Raji (cell line): Measurements from ENCODE around the gene FOXR1.

Experiments
- POLR2A ChIP-seq: IDR thresholded peaks from 2 replicates; pipeline ENCODE4 v1.6.1; 2011; ENCODE audit warnings: low read depth, low read length, control low read depth; ENCODE audit not compliant: insufficient read depth

FOXR1 gene

DNA sequence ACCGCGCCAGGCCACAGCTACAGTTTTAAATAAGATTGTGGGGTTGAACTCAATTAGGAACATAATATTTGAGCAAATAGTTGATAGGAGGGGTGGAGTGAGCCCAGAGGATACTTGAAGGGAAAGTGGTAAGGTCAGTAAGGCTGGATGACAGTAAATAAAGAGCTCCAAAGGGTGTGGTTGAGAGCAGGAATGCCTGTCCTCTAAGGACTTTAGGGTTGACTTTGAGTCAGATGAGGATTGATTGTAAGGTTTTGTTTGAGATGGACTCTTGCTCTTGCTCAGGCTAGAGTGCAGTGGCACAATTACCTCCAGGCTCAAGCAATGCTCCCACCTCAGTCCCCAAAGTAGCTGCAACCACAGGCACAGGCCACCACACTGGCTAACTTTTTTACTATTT, 2.4 kb downstream of the FOXR1 start:
- TF ChIP-seq POLR2A = no peak

DNA sequence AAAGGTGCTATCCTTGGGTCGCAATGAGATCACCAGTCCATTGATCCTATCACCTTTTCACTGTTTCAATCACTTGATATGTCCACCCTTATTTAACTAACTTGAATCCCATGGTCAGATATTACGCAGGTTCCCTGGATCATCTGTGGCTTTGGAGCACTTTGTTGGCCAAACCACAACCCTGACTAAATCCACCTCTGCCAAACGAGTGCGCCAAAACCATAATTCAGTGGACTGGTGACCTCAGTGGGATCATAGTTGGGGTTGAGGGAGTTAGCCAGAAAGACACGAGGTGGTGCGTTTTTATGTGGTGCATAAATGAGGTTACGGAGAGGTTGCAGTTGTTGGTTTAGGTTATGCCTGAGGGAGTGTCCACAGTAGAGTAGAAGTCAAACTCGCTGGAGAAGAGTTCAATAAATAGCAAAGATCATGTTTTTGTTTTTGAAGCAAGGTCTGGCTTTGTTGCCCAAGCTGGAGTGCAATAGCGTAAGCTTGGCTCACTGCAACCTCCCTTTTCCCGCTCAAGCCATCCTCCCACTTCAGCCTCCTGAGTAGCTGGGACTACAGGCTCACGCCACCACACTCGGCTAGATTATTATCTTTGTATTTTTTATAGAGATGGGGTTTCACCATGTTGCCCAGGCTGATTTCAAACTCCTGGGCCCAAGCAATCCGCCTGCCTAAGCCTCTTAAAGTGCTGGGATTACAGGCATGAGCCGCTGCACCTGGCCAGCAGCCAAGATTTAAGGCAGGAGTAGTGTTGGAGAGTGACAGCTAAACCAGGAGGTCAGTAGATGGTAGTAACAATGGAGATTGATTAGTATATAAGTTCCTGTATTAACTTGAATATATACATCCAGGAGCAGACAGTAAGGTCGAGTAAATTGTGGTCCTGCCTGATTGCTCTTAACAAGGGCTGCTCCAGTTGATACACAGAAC, 4.5 kb downstream of the FOXR1 start:
- TF ChIP-seq POLR2A = no peak

DNA sequence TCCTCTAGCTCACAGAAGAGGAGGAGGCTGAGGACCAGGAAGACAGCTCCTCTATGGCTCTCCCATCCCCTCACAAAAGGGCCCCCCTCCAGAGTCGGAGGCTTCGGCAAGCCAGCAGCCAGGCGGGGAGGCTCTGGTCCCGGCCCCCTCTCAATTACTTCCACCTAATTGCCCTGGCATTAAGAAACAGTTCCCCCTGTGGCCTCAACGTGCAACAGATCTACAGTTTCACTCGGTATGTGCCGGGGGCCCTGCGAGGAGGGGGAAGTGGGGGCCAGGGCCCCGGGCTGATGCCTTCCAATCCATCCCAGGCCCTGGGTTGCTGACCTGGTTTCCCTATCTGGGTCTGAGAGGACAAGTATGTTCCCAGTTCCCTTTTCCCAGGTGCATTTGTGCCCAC, 7.9 kb downstream of the FOXR1 start:
- TF ChIP-seq POLR2A = no peak

- TF ChIP-seq POLR2A = no peak
Observed at GRCh38 chr11:118980191-118980881, 8.8 kb downstream of the FOXR1 start.

- TF ChIP-seq POLR2A = 0 out of 2 replicates have a peak, but pooled peaks have one; percentile 16
Observed at GRCh38 chr11:118984825-118985224, 13.3 kb downstream of the FOXR1 start.

GRCh38 chr11:118988280-118988679, 16.7 kb downstream of the FOXR1 start:
- TF ChIP-seq POLR2A = peak; percentile 19; the same call in 1 of the 2 replicates

DNA sequence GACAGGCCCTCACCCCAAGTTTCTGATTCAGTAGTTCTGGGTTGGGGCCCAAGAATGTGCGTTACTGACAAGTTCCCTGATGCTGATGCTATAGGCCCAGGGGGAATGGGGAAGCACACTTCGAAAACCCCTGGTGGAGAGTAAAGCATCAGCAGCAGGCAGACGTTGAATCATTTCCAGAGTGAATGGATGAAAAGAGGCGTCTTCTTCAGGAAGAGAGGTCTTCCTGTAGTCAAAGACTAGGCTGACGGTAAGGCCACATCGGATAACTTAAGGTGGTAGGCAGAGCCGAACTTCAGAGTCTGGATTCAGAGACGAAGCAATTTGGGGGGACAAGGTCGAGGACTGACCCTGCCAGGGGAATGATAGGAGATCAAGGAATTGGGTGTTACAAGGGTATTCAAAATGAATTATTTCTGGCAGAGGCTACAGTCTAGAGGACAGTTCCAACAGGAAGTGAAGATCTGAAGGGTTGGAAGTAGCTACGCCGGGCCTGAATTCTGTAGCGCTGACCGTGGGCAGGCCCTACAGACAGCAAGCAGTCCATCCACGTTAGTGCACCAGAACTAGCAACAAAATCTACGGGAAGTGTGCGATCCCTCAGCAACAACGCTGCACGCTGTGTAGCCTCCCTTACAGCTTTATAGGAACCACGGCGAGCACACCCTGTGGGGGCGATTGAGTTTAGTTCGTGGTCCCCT, 25.5 kb downstream of the FOXR1 start:
- TF ChIP-seq POLR2A = no peak

DNA sequence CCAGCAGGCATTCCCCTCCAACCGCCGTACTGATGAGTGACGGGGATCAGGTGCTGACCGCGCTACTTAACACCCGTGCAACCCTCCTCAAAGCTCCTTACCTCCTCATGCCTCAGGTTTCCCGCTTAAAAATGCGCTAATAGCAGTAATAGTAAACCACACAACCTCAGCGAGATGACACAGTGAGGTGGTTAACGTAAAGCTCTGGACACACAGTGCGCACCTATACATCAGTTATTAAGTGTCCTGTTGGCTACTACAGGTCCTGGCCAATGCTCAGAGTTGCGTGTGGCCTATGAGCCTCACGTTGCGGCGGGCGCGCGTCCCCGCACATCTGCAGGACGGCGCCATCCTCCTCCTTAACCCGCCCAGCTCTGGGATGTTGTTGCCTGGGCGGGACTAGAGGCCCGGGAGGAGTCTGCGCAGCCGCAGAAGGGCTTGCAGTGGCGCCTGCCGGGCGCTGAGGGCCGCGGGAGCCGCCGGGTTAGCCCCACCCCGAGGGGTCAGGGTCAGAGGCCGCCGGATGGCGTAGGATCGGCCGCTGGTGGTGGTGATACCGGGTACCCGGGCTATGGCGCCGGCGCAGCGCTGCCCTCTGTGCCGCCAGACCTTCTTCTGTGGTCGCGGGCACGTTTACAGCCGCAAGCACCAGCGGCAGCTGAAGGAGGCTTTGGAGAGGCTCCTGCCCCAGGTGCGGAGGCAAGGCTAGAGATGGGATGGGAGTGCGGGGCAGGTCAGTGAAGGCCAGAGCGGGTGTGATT, 26.2 kb downstream of the FOXR1 start, which contains the start of gene CENATAC:
Gene CENATAC (plus strand): TSS at position 512 of the 761 bp plus-strand sequence. CDS start 60 bp downstream, at position 572.
- peak; percentile 100 for TF ChIP-seq POLR2A

DNA sequence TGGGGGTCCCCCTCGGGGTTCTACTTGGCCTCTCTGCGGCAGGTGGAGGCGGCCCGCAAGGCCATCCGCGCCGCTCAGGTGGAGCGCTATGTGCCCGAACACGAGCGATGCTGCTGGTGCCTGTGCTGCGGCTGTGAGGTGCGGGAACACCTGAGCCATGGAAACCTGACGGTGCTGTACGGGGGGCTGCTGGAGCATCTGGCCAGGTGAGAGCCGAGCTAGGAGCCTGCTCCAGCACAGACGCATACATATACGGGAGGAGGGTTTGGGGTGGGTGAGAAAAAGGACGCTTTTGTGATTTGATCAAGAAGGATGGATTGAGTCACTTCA, 26.8 kb downstream of the FOXR1 start:
- no peak for TF ChIP-seq POLR2A

DNA sequence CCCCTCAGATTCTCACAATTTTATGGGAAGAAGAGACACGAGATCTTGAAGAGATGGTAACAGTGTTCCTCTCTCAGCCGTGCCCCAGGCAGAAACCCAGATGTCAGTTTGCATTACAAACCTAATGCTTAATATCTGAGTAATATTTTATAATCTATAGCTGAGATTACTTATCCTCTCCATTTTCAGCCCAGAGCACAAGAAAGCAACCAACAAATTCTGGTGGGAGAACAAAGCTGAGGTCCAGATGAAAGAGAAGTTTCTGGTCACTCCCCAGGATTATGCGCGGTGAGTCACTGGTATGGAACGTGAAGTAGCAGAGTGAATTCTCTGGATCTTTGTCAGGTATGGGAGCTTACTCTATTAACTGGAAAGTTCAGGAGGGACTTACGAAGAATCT, 27.3 kb downstream of the FOXR1 start:
- TF ChIP-seq POLR2A = no peak

DNA sequence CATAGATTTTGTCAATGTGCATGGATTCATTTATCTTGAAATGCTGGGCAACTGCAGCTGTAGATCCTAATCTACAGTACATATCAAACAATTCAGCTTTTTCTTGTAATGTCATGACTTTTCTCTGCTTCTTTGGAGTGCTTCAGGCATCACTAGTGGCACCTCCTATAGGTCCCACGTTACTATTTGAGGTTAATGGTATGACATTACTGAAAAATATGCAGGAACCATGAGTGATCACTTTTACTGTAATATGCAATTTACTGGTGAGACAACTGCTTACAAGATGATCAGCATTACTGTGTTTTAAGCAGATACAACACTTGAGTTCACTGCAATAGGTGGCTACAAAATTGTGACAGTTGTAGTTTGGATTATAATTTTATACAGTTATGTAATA, 29.3 kb downstream of the FOXR1 start:
- no peak for TF ChIP-seq POLR2A

- TF ChIP-seq POLR2A = no peak
Observed at GRCh38 chr11:119006656-119007055, 35.1 kb downstream of the FOXR1 start.

- TF ChIP-seq POLR2A = no peak
Observed at GRCh38 chr11:119011476-119012053, 40.0 kb downstream of the FOXR1 start.

GRCh38 chr11:119012629-119013170, 41.1 kb downstream of the FOXR1 start:
- no peak for TF ChIP-seq POLR2A

GRCh38 chr11:119014209-119014924, 42.8 kb downstream of the FOXR1 start:
- TF ChIP-seq POLR2A = no peak
